ENCODE measurements around the gene SNRPA.

SNRPA gene

GRCh38 chr19:40716482-40717324 lies 34.3 kb upstream of the SNRPA start, which contains the start of the genes COQ8B and ITPKC:
Gene COQ8B (minus strand): TSS chr19:40716886. CDS start chr19:40714632, 2,254 bp downstream.
Gene ITPKC (plus strand): TSS chr19:40717112. CDS start chr19:40717136, 24 bp downstream.
- no peak for TF ChIP-seq REST (IDR thresholded peaks at IDR 0.05; ENCODE audit: insufficient read depth in 1 of 2, low read depth in 2 of 2, low read length in 2 of 2)
- no peak for TF ChIP-seq FOXP2 (optimal IDR thresholded peaks at IDR 0.05; ENCODE audit: borderline replicate concordance, extremely low read depth, extremely low read length, insufficient read depth)
- TF ChIP-seq TAF1 (IDR thresholded peaks at IDR 0.05; ENCODE audit: borderline replicate concordance, insufficient read depth, low read length): peak; percentile 30; the same call in 1 of the 2 replicates
- TF ChIP-seq POLR2AphosphoS5 (IDR thresholded peaks at IDR 0.05; ENCODE audit: low read depth, low read length): peak; percentile 33; the same call in 1 of the 2 replicates
- peak; percentile 97 for TF ChIP-seq SIN3A (IDR thresholded peaks at IDR 0.05; ENCODE audit: borderline replicate concordance, insufficient read depth, low read length)

GRCh38 chr19:40717325-40717879 lies 33.6 kb upstream of the SNRPA start:
- no peak for TF ChIP-seq FOXP2 (optimal IDR thresholded peaks at IDR 0.05; ENCODE audit: borderline replicate concordance, extremely low read depth, extremely low read length, insufficient read depth)
- no peak for TF ChIP-seq SIN3A (IDR thresholded peaks at IDR 0.05; ENCODE audit: borderline replicate concordance, insufficient read depth, low read length)
- TF ChIP-seq POLR2AphosphoS5 (IDR thresholded peaks at IDR 0.05; ENCODE audit: low read depth, low read length): no peak
- TF ChIP-seq TAF1 (IDR thresholded peaks at IDR 0.05; ENCODE audit: borderline replicate concordance, insufficient read depth, low read length): no peak
- no peak for TF ChIP-seq REST (IDR thresholded peaks at IDR 0.05; ENCODE audit: insufficient read depth in 1 of 2, low read depth in 2 of 2, low read length in 2 of 2)

- TF ChIP-seq POLR2AphosphoS5 (IDR thresholded peaks at IDR 0.05; ENCODE audit: low read depth, low read length): no peak
Measured at GRCh38 chr19:40717880-40718773, 32.9 kb upstream of the SNRPA start.

GRCh38 chr19:40718774-40719391 lies 32.1 kb upstream of the SNRPA start:
- no peak for TF ChIP-seq SIN3A (IDR thresholded peaks at IDR 0.05; ENCODE audit: borderline replicate concordance, insufficient read depth, low read length)
- TF ChIP-seq REST (IDR thresholded peaks at IDR 0.05; ENCODE audit: insufficient read depth in 1 of 2, low read depth in 2 of 2, low read length in 2 of 2): no peak
- no peak for TF ChIP-seq FOXP2 (optimal IDR thresholded peaks at IDR 0.05; ENCODE audit: borderline replicate concordance, extremely low read depth, extremely low read length, insufficient read depth)
- no peak for TF ChIP-seq POLR2AphosphoS5 (IDR thresholded peaks at IDR 0.05; ENCODE audit: low read depth, low read length)
- no peak for TF ChIP-seq TAF1 (IDR thresholded peaks at IDR 0.05; ENCODE audit: borderline replicate concordance, insufficient read depth, low read length)

- TF ChIP-seq SIN3A (IDR thresholded peaks at IDR 0.05; ENCODE audit: borderline replicate concordance, insufficient read depth, low read length) (no peak), TAF1 (IDR thresholded peaks at IDR 0.05; ENCODE audit: borderline replicate concordance, insufficient read depth, low read length) (no peak), REST (IDR thresholded peaks at IDR 0.05; ENCODE audit: insufficient read depth in 1 of 2, low read depth in 2 of 2, low read length in 2 of 2) (no peak), FOXP2 (optimal IDR thresholded peaks at IDR 0.05; ENCODE audit: borderline replicate concordance, extremely low read depth, extremely low read length, insufficient read depth) (no peak), POLR2AphosphoS5 (IDR thresholded peaks at IDR 0.05; ENCODE audit: low read depth, low read length) (no peak)
Measured at GRCh38 chr19:40719414-40719894, 31.5 kb upstream of the SNRPA start.

Data from PFSK-1 (cell line).